Glomerular visceral epithelial cell (primary cell): ENCODE data around the gene BTNL9.
"Not testable (repeated sequence)": the region's sequence is repeated elsewhere in the genome, so short reads cannot be mapped to it uniquely, and the experiment has no call there.

Experiments
- DNase-seq: peaks from one replicate; pipeline ENCODE4 v3.0.0-alpha.2; 2016; ENCODE audit errors: extremely low spot score

BTNL9 gene

GRCh38 chr5:181099602-181100086 lies 59.6 kb downstream of the BTNL9 start:
- DNase-seq, result no peak

- DNase-seq, result no peak
Observed at GRCh38 chr5:181100121-181100875, 60.2 kb downstream of the BTNL9 start.

DNA sequence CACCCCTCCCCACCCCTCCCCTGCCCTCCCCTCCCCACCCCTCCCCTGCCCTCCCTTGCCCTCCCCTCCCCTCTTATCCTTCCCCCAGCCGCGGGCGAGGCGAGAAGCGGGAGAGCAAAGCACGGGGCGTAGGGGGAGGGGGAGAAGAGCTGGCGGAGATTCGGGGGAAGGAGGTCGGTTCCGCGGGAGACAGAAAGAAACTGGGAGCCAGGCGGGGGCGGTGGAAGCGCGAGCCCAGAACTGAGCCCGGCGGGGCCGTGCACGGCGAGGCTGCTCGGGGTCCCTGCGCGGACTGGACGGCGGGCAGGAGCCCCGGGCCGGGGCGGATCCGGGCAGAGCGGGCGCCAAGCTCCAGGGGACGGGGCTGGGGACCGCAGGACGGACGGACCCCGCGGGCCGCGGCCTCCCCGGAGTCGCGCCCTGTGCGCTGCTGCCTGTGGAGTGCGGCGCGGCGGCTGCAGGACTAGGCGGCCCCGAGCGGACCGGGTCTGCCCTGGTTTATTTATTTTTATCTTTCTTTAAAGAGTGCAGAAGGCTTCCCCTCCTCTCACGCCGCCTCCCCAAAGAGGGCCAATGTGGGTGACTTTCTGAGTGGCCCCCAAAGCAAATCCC lies 61.1 kb downstream of the BTNL9 start:
- DNase-seq, result not testable (repeated sequence)

DNA sequence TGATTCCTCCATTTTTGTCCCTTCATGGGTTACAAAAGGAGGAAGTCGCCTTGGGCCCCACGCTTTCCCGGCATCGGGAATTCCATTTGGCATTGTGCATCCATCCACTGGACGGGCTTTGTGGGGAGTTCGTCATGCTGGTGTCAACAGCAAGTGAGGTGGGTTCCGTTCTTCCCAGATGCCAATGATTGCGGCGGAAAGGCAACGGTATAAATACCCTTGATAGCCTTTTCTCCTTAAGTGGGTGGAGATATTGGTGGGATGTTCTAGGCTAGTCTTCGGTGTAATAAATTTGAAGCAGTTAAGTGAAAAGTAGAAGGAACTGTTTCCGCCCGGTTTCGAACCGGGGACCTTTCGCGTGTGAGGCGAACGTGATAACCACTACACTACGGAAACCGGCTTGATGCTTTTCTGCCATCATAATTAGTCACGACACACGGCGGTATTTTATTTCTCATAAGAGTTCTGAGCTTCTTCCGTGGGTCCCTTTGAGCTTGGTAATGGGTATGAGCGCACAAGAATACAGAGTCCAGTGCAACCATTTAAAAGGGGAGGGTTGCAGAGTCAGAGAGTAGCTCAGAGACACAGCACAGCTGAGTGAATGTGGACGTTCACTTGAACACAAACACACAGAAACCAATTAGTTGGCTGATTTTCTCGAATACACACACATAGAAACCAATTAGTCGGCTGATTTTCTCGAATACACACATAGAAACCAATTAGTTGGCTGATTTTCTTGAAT lies 62.0 kb downstream of the BTNL9 start:
- DNase-seq, result not testable (repeated sequence)

DNA sequence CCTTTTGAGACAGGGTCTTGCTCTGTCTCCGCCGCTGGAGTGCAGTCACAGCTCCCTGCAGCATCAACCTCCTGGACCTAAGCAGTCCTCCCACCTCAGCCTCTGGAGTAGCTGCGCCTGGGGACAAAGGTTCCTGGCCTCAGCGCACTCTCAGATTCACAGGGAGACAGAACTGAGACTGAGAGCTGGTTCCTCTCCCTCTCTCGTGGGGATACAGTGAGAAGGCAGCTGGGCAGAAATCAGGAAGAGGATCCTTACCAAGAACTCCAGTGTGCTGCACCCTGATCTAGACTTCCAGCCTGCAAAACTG lies 64.1 kb downstream of the BTNL9 start:
- DNase-seq, result not testable (repeated sequence)

DNA sequence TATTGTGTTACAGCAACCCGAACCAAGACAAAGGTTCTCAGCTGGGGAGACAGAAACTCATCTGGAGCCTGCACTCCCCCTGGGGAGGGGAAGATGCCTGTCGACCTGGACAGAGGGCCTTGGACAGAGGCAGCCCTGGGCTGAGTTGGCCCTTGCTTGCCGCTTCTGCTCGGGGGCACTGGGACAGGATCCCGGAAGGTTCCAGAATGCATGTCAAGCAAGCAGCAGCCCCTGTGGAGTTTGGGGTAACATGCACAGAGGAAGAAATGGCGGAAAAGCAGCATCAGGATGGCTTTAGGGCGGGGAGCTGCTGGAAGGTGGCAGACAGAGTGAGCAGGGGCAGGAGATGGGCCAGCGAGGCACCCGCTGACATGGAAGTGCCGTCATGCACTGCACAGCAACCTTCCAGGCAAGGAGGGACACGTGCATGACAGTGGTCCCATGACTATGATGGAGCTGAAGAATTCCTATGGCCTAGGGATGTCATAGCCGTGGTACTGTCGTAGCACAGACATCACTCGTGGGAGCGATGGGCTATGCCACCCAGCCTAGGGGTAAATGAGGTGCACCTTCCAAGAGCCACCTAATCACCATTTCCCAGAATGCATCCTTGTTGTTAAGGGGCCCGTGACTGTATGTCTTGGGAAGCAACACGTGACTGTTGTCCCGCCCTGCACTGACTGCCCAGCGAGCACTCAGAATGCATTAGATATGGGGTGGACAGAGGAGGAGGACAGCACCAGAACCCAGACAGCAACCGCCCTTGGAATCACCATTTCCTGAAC lies 64.7 kb downstream of the BTNL9 start:
- not testable (repeated sequence) for DNase-seq

DNA sequence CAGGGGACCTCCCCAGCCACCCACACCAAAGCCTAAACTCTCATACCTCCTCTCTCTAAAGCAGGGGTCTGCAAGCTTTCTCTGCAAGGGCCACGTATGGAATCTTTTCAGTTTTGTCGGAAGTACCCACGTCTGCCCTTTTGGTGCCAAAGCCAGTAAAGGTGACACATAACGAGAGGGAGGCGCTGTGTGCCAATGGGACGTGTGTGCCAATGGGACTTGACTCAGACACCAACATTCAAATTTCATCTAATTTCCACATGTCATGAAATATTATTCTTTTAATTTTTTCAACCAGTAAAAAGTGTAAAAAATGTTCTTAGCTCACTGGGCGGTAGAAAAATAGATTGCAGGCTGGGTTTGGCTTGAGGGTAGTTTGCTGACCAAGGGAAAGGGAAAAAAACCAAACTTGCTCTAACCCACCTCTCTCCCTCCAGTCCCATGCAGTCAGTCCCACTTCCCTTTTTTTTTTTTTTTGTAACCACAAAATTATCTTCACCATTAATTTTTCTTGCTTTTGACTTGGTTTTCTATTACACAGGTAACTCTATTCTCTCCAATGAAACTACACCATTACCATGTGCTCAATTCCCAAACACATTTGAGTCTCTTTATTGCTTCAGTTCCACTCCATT lies 65.4 kb downstream of the BTNL9 start:
- no peak for DNase-seq

- DNase-seq, result no peak
Observed at GRCh38 chr5:181107699-181108098, 67.6 kb downstream of the BTNL9 start.

GRCh38 chr5:181108578-181109165 lies 68.6 kb downstream of the BTNL9 start:
- DNase-seq, result no peak

DNA sequence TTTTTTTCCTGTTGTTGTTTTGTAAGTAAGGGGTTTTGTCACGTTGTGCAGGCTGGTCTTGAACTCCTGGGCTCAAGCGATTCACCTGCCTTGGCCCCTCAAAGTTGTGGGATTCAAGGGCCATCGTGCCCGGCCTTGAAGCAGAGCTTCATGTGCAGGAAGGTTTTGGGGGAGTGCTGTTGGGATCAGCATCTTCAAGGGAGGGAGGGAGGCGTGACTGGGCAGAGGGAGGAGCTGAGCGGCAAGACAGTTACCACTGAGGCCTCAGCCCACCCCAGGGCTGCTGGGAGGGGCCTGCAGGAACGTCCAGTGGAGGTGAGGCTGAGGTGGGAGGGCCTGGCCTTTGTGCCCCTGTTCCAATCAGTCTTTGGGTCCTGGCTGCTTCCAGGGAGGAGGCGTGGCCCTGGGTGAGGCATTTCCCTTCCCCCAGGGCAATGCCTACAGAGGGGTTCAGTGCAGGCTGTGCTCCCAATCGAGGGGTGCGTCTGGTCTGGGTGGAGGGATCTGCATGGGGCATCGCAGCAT lies 69.5 kb downstream of the BTNL9 start:
- no peak for DNase-seq

GRCh38 chr5:181111010-181111409 lies 70.9 kb downstream of the BTNL9 start:
- DNase-seq, result no peak
